Fibroblast of lung (primary cell): Measurements from ENCODE around the gene SSPN. TPM values are rescaled to one million over a fixed set of nuclear protein-coding genes. Genes with fewer than 3 reads are reported as not detected.

Source experiments
- DNase-seq, 2 donors: peaks; one replicate each; pipeline versions ENCODE4 v3.0.0 to v3.0.0-alpha.2; 2010; ENCODE audit warnings: low read depth in 2 of 2
- H2AFZ ChIP-seq: 2 replicates; pipeline ENCODE4 v1.5.1; 2012; ENCODE audit warnings: low read length, control low read depth, inconsistent platforms
- H3K27ac ChIP-seq: 2 replicates; pipeline ENCODE4 v1.5.1; 2011; ENCODE audit warnings: low read length, control low read depth; ENCODE audit not compliant: insufficient read depth
- H3K27me3 ChIP-seq: 2 replicates; pipeline ENCODE4 v1.5.1; 2011; ENCODE audit warnings: mild to moderate bottlenecking, low read length; ENCODE audit not compliant: control insufficient read depth, insufficient read depth
- H3K36me3 ChIP-seq: 2 replicates; pipeline ENCODE4 v1.5.1; 2011; ENCODE audit warnings: low read length; ENCODE audit not compliant: control insufficient read depth, insufficient read depth
- H3K4me1 ChIP-seq: 2 replicates; pipeline ENCODE4 v1.5.1; 2011; ENCODE audit warnings: low read length; ENCODE audit not compliant: control insufficient read depth, insufficient read depth; ENCODE audit errors: extremely low read depth
- H3K4me2 ChIP-seq: 2 replicates; pipeline ENCODE4 v1.5.1; 2011; ENCODE audit warnings: low read length, control low read depth; ENCODE audit not compliant: insufficient read depth; ENCODE audit errors: extremely low read depth
- H3K4me3 ChIP-seq, 4 experiments: fragments of 200-600 bp in 1 of 4; sonication (generic) in 1 of 4; replicated peaks in 1 of 4; 2 replicates each; pipeline ENCODE4 v1.5.1; 2011 to 2016; ENCODE audit warnings: low read length in 4 of 4, low read depth in 3 of 4, mild to moderate bottlenecking in 3 of 4, control low read depth in 2 of 4, inconsistent platforms in 1 of 4, mixed read lengths in 1 of 4; ENCODE audit not compliant: insufficient read depth in 1 of 4; ENCODE audit errors: control extremely low read depth in 1 of 4
- H3K79me2 ChIP-seq: 2 replicates; pipeline ENCODE4 v1.5.1; 2012; ENCODE audit warnings: mild to moderate bottlenecking, low read length, inconsistent platforms; ENCODE audit not compliant: control insufficient read depth, insufficient read depth
- H3K9ac ChIP-seq: 2 replicates; pipeline ENCODE4 v1.5.1; 2011; ENCODE audit warnings: mild to moderate bottlenecking, low read length, control low read depth; ENCODE audit not compliant: insufficient read depth
- H3K9me3 ChIP-seq: 2 replicates; pipeline ENCODE4 v1.5.1; 2012; ENCODE audit warnings: low read depth, low read length; ENCODE audit not compliant: control insufficient read depth, insufficient read depth
- H4K20me1 ChIP-seq: 2 replicates; pipeline ENCODE4 v1.5.1; 2011; ENCODE audit warnings: low read length; ENCODE audit not compliant: control insufficient read depth, insufficient read depth; ENCODE audit errors: extremely low read depth
- CTCF ChIP-seq, 2 donors: IDR thresholded peaks in 1 of 2; conservative IDR thresholded peaks in 1 of 2; 1 replicate in 1 of 2; 2 replicates in 1 of 2; pipeline ENCODE4 v1.5.1; 2011 to 2012; ENCODE audit warnings: low read length in 2 of 2, control low read depth in 1 of 2, inconsistent platforms in 1 of 2, low read depth in 1 of 2, mild to moderate bottlenecking in 1 of 2
- EZH2 ChIP-seq: IDR thresholded peaks from 2 replicates; pipeline ENCODE4 v1.5.1; 2012; ENCODE audit warnings: low read length, control low read depth, mild to moderate bottlenecking; ENCODE audit errors: missing control alignments
- polyA plus RNA-seq, 2 donors: library from polyadenylated mRNA; depleted of rRNA in 1 of 2; stranded (reverse) in 1 of 2; unstranded in 1 of 2; fragments of >200 nt; gene quantifications; 2 replicates each; pipeline ENCODE4 v1.2.1, GENCODE V29; 2011 to 2012; ENCODE audit warnings: missing spikeins in 1 of 2
- total RNA-seq: library from RNA; depleted of rRNA; stranded (reverse); fragments of >200 nt; gene quantifications from 2 replicates; pipeline ENCODE4 v1.2.1, GENCODE V29; 2014

The SSPN gene
- total and polyA plus RNA-seq, 2 donors (not counting 1 experiment from before 2014, with no cell fraction given): 18.3 to 18.5 TPM

GRCh38 chr12:26162174-26162573 lies 33.2 kb upstream of the SSPN start:
- DNase-seq: no peak
- H3K36me3 ChIP-seq: no peaks in the 10 kb centered on the region
- H3K4me2 ChIP-seq: no peak overlapping the region
- no peaks in the 10 kb centered on the region for H3K9me3 ChIP-seq
- no peaks in the 10 kb centered on the region for H3K27me3 ChIP-seq
- no peak overlapping the region for H3K9ac ChIP-seq
- H3K4me3 ChIP-seq: no peak overlapping the region
- no peak overlapping the region for H3K27ac ChIP-seq
- TF ChIP-seq CTCF (conservative IDR thresholded peaks at IDR 0.05 in 1 of 2, IDR thresholded peaks at IDR 0.05 in 1 of 2; ENCODE audit: low read depth in 1 of 2, low read length in 2 of 2) (no peak), EZH2 (no peak)
- H3K79me2 ChIP-seq: no peaks in the 10 kb centered on the region
- no peaks in the 10 kb centered on the region for H3K4me1 ChIP-seq
- H4K20me1 ChIP-seq: no peaks in the 10 kb centered on the region
- no peak overlapping the region for H2AFZ ChIP-seq

DNA sequence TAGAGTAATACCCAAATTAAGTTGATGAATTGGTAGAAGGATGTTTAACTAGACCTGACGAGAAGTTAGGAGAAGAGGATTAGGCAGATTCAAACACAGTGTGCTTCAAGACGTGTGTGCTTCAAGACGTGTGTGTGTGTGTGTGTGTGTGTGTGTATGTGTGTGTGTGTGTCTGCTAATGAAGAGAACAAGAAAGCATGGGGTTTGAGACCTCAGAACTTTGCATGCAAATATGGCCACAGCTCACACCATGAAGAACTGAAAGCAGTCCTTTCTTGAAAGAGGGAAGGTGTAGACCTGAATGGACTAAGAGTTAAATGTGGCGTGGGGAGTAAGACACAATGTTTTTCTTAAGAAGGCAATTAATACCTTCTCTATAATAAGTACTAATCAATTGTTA lies 32.5 kb upstream of the SSPN start:
- Histone ChIP-seq H3K27ac (no peak overlapping the region), H4K20me1 (no peaks in the 10 kb centered on the region), H3K4me3 (no peak overlapping the region), H3K4me1 (no peaks in the 10 kb centered on the region), H3K79me2 (no peaks in the 10 kb centered on the region), H3K27me3 (no peaks in the 10 kb centered on the region), H3K9ac (no peak overlapping the region), H3K36me3 (no peaks in the 10 kb centered on the region), H3K9me3 (no peaks in the 10 kb centered on the region), H3K4me2 (no peak overlapping the region), H2AFZ (no peak overlapping the region)
- no peak for DNase-seq
- no peak for TF ChIP-seq CTCF (conservative IDR thresholded peaks at IDR 0.05 in 1 of 2, IDR thresholded peaks at IDR 0.05 in 1 of 2; ENCODE audit: low read depth in 1 of 2, low read length in 2 of 2)
- no peak for TF ChIP-seq EZH2

DNA sequence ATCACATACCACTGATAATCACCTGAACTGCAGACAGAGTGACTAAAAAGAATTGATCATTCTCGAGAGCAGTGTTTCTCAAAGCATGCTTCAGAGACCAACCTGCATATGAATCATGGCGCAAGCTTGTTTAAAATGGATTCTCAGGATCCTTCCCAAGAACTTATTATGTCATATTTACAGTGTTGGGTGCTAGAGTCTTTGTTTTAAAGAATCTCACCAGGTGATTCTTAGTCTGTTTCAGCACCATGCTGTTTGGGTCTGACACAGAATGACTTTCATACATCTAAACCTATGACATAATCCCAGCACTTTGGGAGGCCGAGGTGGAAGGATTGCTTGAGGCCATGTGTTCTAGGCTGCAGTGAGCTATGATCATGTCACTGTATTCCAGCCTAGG lies 31.3 kb upstream of the SSPN start:
- Histone ChIP-seq H3K36me3 (no peaks in the 10 kb centered on the region), H3K4me1 (no peaks in the 10 kb centered on the region), H3K9ac (no peak overlapping the region), H3K27ac (no peak overlapping the region), H2AFZ (no peak overlapping the region), H3K27me3 (no peaks in the 10 kb centered on the region), H3K4me2 (no peak overlapping the region), H3K4me3 (no peak overlapping the region), H4K20me1 (no peaks in the 10 kb centered on the region), H3K9me3 (no peaks in the 10 kb centered on the region), H3K79me2 (no peaks in the 10 kb centered on the region)
- TF ChIP-seq EZH2 (no peak), CTCF (conservative IDR thresholded peaks at IDR 0.05 in 1 of 2, IDR thresholded peaks at IDR 0.05 in 1 of 2; ENCODE audit: low read depth in 1 of 2, low read length in 2 of 2) (no peak)
- DNase-seq: peak in 1 of 2 donors; percentile 20
